HCT116 (cell line): ENCODE measurements around the gene INPPL1. TPM values are rescaled to one million over a fixed set of nuclear protein-coding genes. Genes with fewer than 3 reads are reported as not detected.

Experiments used
- ATAC-seq: fragments of 200-7000 bp; cut with Tn5 transposase; 2 replicates; pipeline ENCODE4 v1.9.1; 2020; ENCODE audit warnings: mild to moderate bottlenecking, moderate library complexity
- BruUV-seq: library from RNA; stranded (reverse); fragments of 400-500 nt; replicated peaks from 2 replicates; lab custom pipeline; 2021; lab: Mats Ljungman, UMichigan
- CTCF ChIA-PET: fragments of 300-600 bp; sonication (Branson Sonifier 250); formaldehyde crosslinking; loops from one replicate; lab custom pipeline; 2021; ENCODE audit warnings: antibody characterized with exemption; lab: Charles Lee
- POLR2A ChIA-PET: fragments of 300-600, 350-600 bp; sonication (Branson Sonifier 250); formaldehyde crosslinking; loops from one replicate; lab custom pipeline; 2021; ENCODE audit warnings: antibody characterized with exemption; lab: Charles Lee
- RAD21 ChIA-PET, 2 experiments: fragments of 300-600 bp; sonication (Branson Sonifier 250); formaldehyde crosslinking; loops; one replicate each; lab custom pipeline; 2023; ENCODE audit warnings: low total read pairs in 2 of 2; ENCODE audit not compliant: uncharacterized antibody in 2 of 2, unreplicated experiment in 2 of 2, low non-redundant PET in 1 of 2; lab: Charles Lee
- DNase-seq: peaks from one replicate; pipeline ENCODE4 v3.0.0-alpha.2; 2010; ENCODE audit warnings: low read depth, low spot score
- H2AFZ ChIP-seq: fragments of 200-600 bp; shearing (Covaris generic), sonication (generic); 2 replicates; pipeline ENCODE4 v1.6.1; 2017; ENCODE audit warnings: low read depth, mixed run types, mixed read lengths, antibody characterized with exemption, low read length; ENCODE audit not compliant: poor library complexity, severe bottlenecking
- H3K27ac ChIP-seq: 2 replicates; pipeline ENCODE4 v1.5.1; 2012; ENCODE audit warnings: low read depth, low read length
- H3K27me3 ChIP-seq: fragments of 200-600 bp; sonication (generic); 2 replicates; pipeline ENCODE4 v1.6.1; 2016; ENCODE audit warnings: mixed run types, low read length, mixed read lengths; ENCODE audit not compliant: insufficient read depth
- H3K36me3 ChIP-seq, 2 experiments: fragments of 200-500 bp in 1 of 2; fragments of 200-600 bp in 1 of 2; sonication (Bioruptor generic) in 1 of 2; sonication (generic) in 1 of 2; 2 replicates each; pipeline versions ENCODE4 v1.5.1 to v1.6.1; 2014 to 2016; ENCODE audit warnings: low read length in 2 of 2, inconsistent platforms in 1 of 2, mixed read lengths in 1 of 2, mixed run types in 1 of 2; ENCODE audit not compliant: insufficient read depth in 2 of 2, control insufficient read depth in 1 of 2
- H3K4me1 ChIP-seq, 2 experiments: fragments of 200-600 bp in 1 of 2; sonication (generic) in 1 of 2; 2 replicates each; pipeline versions ENCODE4 v1.5.1 to v1.6.1; 2012 to 2017; ENCODE audit warnings: low read length in 2 of 2, inconsistent platforms in 1 of 2, mild to moderate bottlenecking in 1 of 2, mixed read lengths in 1 of 2, mixed run types in 1 of 2, moderate library complexity in 1 of 2; ENCODE audit not compliant: insufficient read depth in 2 of 2, control insufficient read depth in 1 of 2
- H3K4me2 ChIP-seq: fragments of 200-600 bp; sonication (generic); 2 replicates; pipeline ENCODE4 v1.6.1; 2017; ENCODE audit warnings: mixed run types, low read length, mixed read lengths
- H3K4me3 ChIP-seq, 2 experiments: fragments of 200-600 bp in 1 of 2; sonication (generic) in 1 of 2; replicated peaks in 1 of 2; 2 replicates each; pipeline ENCODE4 v1.5.1; 2011 to 2016; ENCODE audit warnings: low read length in 2 of 2, control low read depth in 1 of 2, low read depth in 1 of 2, mild to moderate bottlenecking in 1 of 2, mixed read lengths in 1 of 2, mixed run types in 1 of 2
- H3K79me2 ChIP-seq: fragments of 200-600 bp; sonication (generic); 2 replicates; pipeline ENCODE4 v1.6.1; 2017; ENCODE audit warnings: mild to moderate bottlenecking, mixed run types, low read length, moderate library complexity, mixed read lengths; ENCODE audit not compliant: insufficient read depth
- H3K9ac ChIP-seq: fragments of 200-600 bp; sonication (generic); 2 replicates; pipeline ENCODE4 v1.6.1; 2016; ENCODE audit warnings: low read length, mixed read lengths
- H3K9me2 ChIP-seq: fragments of 200-600 bp; sonication (generic), shearing (Covaris generic); 2 replicates; pipeline ENCODE4 v1.6.1; 2017; ENCODE audit warnings: mixed run types, mild to moderate bottlenecking, moderate library complexity; ENCODE audit not compliant: insufficient read depth
- H3K9me3 ChIP-seq, 2 experiments: fragments of 200-500 bp in 1 of 2; fragments of 200-600 bp in 1 of 2; sonication (Bioruptor generic) in 1 of 2; sonication (generic) in 1 of 2; 2 replicates each; pipeline ENCODE4 v1.6.1; 2014 to 2017; ENCODE audit warnings: low read length in 2 of 2, mixed read lengths in 2 of 2, inconsistent platforms in 1 of 2, low read depth in 1 of 2, mild to moderate bottlenecking in 1 of 2, mixed run types in 1 of 2, moderate library complexity in 1 of 2; ENCODE audit not compliant: control insufficient read depth in 1 of 2, insufficient read depth in 1 of 2
- H4K20me1 ChIP-seq: fragments of 200-600 bp; sonication (generic), shearing (Covaris generic); 2 replicates; pipeline ENCODE4 v1.6.1; 2017; ENCODE audit warnings: mixed run types, mild to moderate bottlenecking, moderate library complexity; ENCODE audit not compliant: insufficient read depth
- ATF3 ChIP-seq: IDR thresholded peaks from 2 replicates; pipeline ENCODE4 v1.6.1; 2012
- CEBPB ChIP-seq: IDR thresholded peaks from 2 replicates; pipeline ENCODE4 v1.6.1; 2012; ENCODE audit warnings: low read depth
- EGR1 ChIP-seq: IDR thresholded peaks from 2 replicates; pipeline ENCODE4 v1.6.1; 2012; ENCODE audit warnings: low read depth
- ELF1 ChIP-seq: IDR thresholded peaks from 2 replicates; pipeline ENCODE4 v1.6.1; 2012; ENCODE audit warnings: low read depth, borderline replicate concordance
- EZH2 ChIP-seq: fragments of 200-600 bp; sonication (generic); IDR thresholded peaks from 2 replicates; pipeline ENCODE4 v1.6.1; 2017; ENCODE audit warnings: antibody characterized with exemption, mixed run types
- EZH2phosphoT487 ChIP-seq: fragments of 200-600 bp; IDR thresholded peaks from 2 replicates; pipeline ENCODE4 v1.6.1; 2018; ENCODE audit warnings: antibody characterized with exemption, borderline replicate concordance
- JUND ChIP-seq: IDR thresholded peaks from 2 replicates; pipeline ENCODE4 v1.6.1; 2012
- POLR2A ChIP-seq: IDR thresholded peaks from 2 replicates; pipeline ENCODE4 v1.7.0; 2011; ENCODE audit warnings: borderline replicate concordance; ENCODE audit not compliant: insufficient read depth, insufficient read length; ENCODE audit errors: extremely low read depth
- POLR2AphosphoS5 ChIP-seq: IDR thresholded peaks from 2 replicates; pipeline ENCODE4 v1.6.1; 2011; ENCODE audit warnings: mild to moderate bottlenecking, low read depth, low read length, moderate library complexity
- RAD21 ChIP-seq: IDR thresholded peaks from 2 replicates; pipeline ENCODE4 v1.6.1; 2012; ENCODE audit warnings: low read depth, mild to moderate bottlenecking
- SIN3A ChIP-seq: IDR thresholded peaks from 2 replicates; pipeline ENCODE4 v1.6.1; 2012; ENCODE audit warnings: low read depth
- SP1 ChIP-seq: IDR thresholded peaks from 2 replicates; pipeline ENCODE4 v1.6.1; 2012; ENCODE audit warnings: low read depth
- SRF ChIP-seq: IDR thresholded peaks from 2 replicates; pipeline ENCODE4 v1.6.1; 2012; ENCODE audit warnings: low read depth
- TCF7L2 ChIP-seq: IDR thresholded peaks from 2 replicates; pipeline ENCODE4 v1.7.0; 2011; ENCODE audit warnings: borderline replicate concordance, inconsistent platforms; ENCODE audit not compliant: insufficient read depth, insufficient read length; ENCODE audit errors: extremely low read depth
- ZNF274 ChIP-seq: fragments of 200-500 bp; sonication (Bioruptor generic); IDR thresholded peaks from 2 replicates; pipeline ENCODE4 v1.6.1; 2014; ENCODE audit warnings: mild to moderate bottlenecking, low read depth, low read length, inconsistent platforms
- intact Hi-C: fragments of 100-400 bp; cut with micrococcal nuclease; formaldehyde crosslinking; loops from 2 replicates; pipeline ENCODE4 v1.10.0; 2022
- total RNA-seq: library from RNA; stranded (reverse); gene quantifications from one replicate; pipeline ENCODE4 v1.2.1, GENCODE V29; 2021; ENCODE audit not compliant: unreplicated experiment
- TF ChIP-seq, protein P1 (sequence below): IDR thresholded peaks from 2 replicates; pipeline ENCODE4 v1.6.1; 2012
- TF ChIP-seq, protein P2 (sequence below), 3 experiments: fragments of 200-600 bp in 1 of 3; sonication (generic) in 1 of 3; IDR thresholded peaks in 2 of 3; conservative IDR thresholded peaks in 1 of 3; 2 replicates each; pipeline ENCODE4 v1.5.1; 2012 to 2017; ENCODE audit warnings: low read depth in 2 of 3, low read length in 2 of 3, antibody characterized with exemption in 1 of 3, borderline replicate concordance in 1 of 3, control low read depth in 1 of 3, mild to moderate bottlenecking in 1 of 3, mixed read lengths in 1 of 3, mixed run types in 1 of 3, moderate library complexity in 1 of 3; ENCODE audit not compliant: insufficient read depth in 1 of 3

The INPPL1 gene
- total RNA-seq, 1 experiment from 2014 or later = 132 TPM

DNA sequence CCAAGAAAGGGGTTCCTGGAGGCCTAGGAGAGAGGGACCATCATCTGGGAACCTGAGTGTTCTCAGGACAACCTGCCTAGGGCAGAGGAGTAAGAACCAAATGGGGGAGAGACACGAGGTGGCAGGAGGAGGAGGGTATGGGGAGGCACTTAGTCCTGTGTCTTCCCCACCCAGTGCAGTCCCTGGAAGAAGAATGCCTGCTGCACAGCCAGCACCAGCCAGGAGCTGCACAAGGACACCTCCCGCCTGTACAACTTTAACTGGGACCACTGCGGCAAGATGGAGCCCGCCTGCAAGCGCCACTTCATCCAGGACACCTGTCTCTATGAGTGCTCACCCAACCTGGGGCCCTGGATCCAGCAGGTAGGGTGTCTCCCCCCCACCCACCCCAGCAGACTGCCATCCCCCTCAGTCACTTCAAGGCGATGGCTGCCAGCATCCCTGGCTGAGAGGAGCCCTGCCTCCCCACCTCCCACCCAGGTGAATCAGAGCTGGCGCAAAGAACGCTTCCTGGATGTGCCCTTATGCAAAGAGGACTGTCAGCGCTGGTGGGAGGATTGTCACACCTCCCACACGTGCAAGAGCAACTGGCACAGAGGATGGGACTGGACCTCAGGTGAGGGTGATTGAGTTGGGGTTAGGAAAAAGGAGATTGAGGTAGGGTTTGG, 3.7 kb upstream of the INPPL1 start (continued):
- TF ChIP-seq, protein P1, sequence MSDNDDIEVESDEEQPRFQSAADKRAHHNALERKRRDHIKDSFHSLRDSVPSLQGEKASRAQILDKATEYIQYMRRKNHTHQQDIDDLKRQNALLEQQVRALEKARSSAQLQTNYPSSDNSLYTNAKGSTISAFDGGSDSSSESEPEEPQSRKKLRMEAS = no peak
- TF ChIP-seq ATF3 (no peak), EGR1 (no peak)
- TF ChIP-seq, protein P2, sequence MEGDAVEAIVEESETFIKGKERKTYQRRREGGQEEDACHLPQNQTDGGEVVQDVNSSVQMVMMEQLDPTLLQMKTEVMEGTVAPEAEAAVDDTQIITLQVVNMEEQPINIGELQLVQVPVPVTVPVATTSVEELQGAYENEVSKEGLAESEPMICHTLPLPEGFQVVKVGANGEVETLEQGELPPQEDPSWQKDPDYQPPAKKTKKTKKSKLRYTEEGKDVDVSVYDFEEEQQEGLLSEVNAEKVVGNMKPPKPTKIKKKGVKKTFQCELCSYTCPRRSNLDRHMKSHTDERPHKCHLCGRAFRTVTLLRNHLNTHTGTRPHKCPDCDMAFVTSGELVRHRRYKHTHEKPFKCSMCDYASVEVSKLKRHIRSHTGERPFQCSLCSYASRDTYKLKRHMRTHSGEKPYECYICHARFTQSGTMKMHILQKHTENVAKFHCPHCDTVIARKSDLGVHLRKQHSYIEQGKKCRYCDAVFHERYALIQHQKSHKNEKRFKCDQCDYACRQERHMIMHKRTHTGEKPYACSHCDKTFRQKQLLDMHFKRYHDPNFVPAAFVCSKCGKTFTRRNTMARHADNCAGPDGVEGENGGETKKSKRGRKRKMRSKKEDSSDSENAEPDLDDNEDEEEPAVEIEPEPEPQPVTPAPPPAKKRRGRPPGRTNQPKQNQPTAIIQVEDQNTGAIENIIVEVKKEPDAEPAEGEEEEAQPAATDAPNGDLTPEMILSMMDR (IDR thresholded peaks at IDR 0.05 in 2 of 3, conservative IDR thresholded peaks at IDR 0.05 in 1 of 3; ENCODE audit: borderline replicate concordance in 1 of 3, insufficient read depth in 1 of 3, low read depth in 2 of 3, low read length in 2 of 3) = no peak

GRCh38 chr11:72221386-72222075, 3.0 kb upstream of the INPPL1 start:
- ATAC-seq (no peak), DNase-seq (no peak)
- Histone ChIP-seq H3K9me3 (no peaks in the 10 kb centered on the region), H3K4me3 (no peak overlapping the region), H3K4me1 (peaks cover 17 to 21% of the 10 kb centered on the region in 2 experiments), H3K4me2 (no peak overlapping the region), H4K20me1 (no peaks in the 10 kb centered on the region), H3K27ac (no peak overlapping the region), H3K27me3 (no peaks in the 10 kb centered on the region), H3K36me3 (no peaks in the 10 kb centered on the region), H2AFZ (no peak overlapping the region), H3K9me2 (no peaks in the 10 kb centered on the region), H3K9ac (no peak overlapping the region), H3K79me2 (peaks cover 10% of the 10 kb centered on the region; the same call in 1 of the 2 replicates)
- ChIA-PET CTCF (no interaction called here), RAD21 (no interaction called here), POLR2A (no interaction called here)
- intact Hi-C loops = loop anchor here (5.0 to 10.0 kb wide), 2 partner anchors 119 to 213 kb away; partner anchors contain the start of genes CLPB and LAMTOR1
- BruUV-seq = no TSS peak
- no peak for TF ChIP-seq TCF7L2
- no peak for TF ChIP-seq ATF3
- no peak for TF ChIP-seq EGR1
- no peak for TF ChIP-seq RAD21
- TF ChIP-seq EZH2phosphoT487 = no peak
- TF ChIP-seq CEBPB = no peak
- TF ChIP-seq, protein P1 = no peak
- TF ChIP-seq, protein P2 (IDR thresholded peaks at IDR 0.05 in 2 of 3, conservative IDR thresholded peaks at IDR 0.05 in 1 of 3; ENCODE audit: borderline replicate concordance in 1 of 3, insufficient read depth in 1 of 3, low read depth in 2 of 3, low read length in 2 of 3) = no peak
- no peak for TF ChIP-seq SP1
- no peak for TF ChIP-seq POLR2A
- no peak for TF ChIP-seq POLR2AphosphoS5
- TF ChIP-seq EZH2 = no peak
- no peak for TF ChIP-seq JUND
- no peak for TF ChIP-seq ELF1
- TF ChIP-seq SIN3A = no peak
- no peak for TF ChIP-seq SRF
- TF ChIP-seq ZNF274 = no peak
